WTC11 (cell line): ENCODE results near the gene TAAR2. TPM values are rescaled to one million over a fixed set of nuclear protein-coding genes. Genes with fewer than 3 reads are reported as not detected.

Experiments
- ATAC-seq: fragments of 200-7000 bp; cut with Tn5 transposase; 2 replicates; pipeline ENCODE4 v1.10.0; 2021; ENCODE audit warnings: mild to moderate bottlenecking, moderate library complexity
- CTCF ChIA-PET: fragments of 300-600 bp; sonication (Branson Sonifier 250); formaldehyde crosslinking; loops from one replicate; lab custom pipeline; 2021; ENCODE audit warnings: antibody characterized with exemption; lab: Charles Lee
- POLR2A ChIA-PET: fragments of 350-600 bp; sonication (Branson Sonifier 250); formaldehyde crosslinking; loops from one replicate; lab custom pipeline; 2021; ENCODE audit warnings: antibody characterized with exemption; lab: Charles Lee
- DNase-seq: peaks from one replicate; pipeline ENCODE4 v3.0.0; 2021; ENCODE audit warnings: low spot score
- H3K27ac Mint-ChIP-seq: 2 replicates; pipeline ENCODE4 v1.8.0; 2021; ENCODE audit warnings: mixed read lengths
- H3K27me3 Mint-ChIP-seq: 2 replicates; pipeline ENCODE4 v1.8.0; 2021; ENCODE audit warnings: low read depth, mild to moderate bottlenecking, moderate library complexity, mixed read lengths
- H3K36me3 Mint-ChIP-seq: 2 replicates; pipeline ENCODE4 v1.8.0; 2021; ENCODE audit warnings: mixed read lengths
- H3K4me1 Mint-ChIP-seq: 2 replicates; pipeline ENCODE4 v1.8.0; 2022; ENCODE audit warnings: mixed read lengths
- H3K4me3 Mint-ChIP-seq: 2 replicates; pipeline ENCODE4 v1.8.0; 2021; ENCODE audit warnings: mild to moderate bottlenecking, moderate library complexity, mixed read lengths
- H3K9me3 Mint-ChIP-seq: 2 replicates; pipeline ENCODE4 v1.8.0; 2021; ENCODE audit warnings: mixed read lengths
- E2F1 ChIP-seq: sonication (generic); formaldehyde crosslinking; IDR thresholded peaks from 2 replicates; pipeline ENCODE4 v1.8.0; 2022; ENCODE audit warnings: mild to moderate bottlenecking, missing genetic modification reagents
- E2F4 ChIP-seq: sonication (generic); formaldehyde crosslinking; IDR thresholded peaks from 2 replicates; pipeline ENCODE4 v1.8.1; 2022; ENCODE audit warnings: low read depth, mild to moderate bottlenecking, moderate library complexity, missing genetic modification reagents, borderline replicate concordance
- ETV6 ChIP-seq: sonication (generic); formaldehyde crosslinking; IDR thresholded peaks from 2 replicates; pipeline ENCODE4 v1.8.1; 2022; ENCODE audit warnings: mild to moderate bottlenecking, missing genetic modification reagents
- FOXP1 ChIP-seq: sonication (generic); formaldehyde crosslinking; IDR thresholded peaks from 2 replicates; pipeline ENCODE4 v1.8.0; 2022; ENCODE audit warnings: missing genetic modification reagents, mild to moderate bottlenecking, moderate library complexity, borderline replicate concordance
- JUN ChIP-seq: sonication (generic); formaldehyde crosslinking; IDR thresholded peaks from 2 replicates; pipeline ENCODE4 v1.8.0; 2023; ENCODE audit warnings: mild to moderate bottlenecking, missing genetic modification reagents
- KAT7 ChIP-seq: sonication (generic); formaldehyde crosslinking; IDR thresholded peaks from 2 replicates; pipeline ENCODE4 v1.8.1; 2023; ENCODE audit warnings: missing genetic modification reagents, mild to moderate bottlenecking, borderline replicate concordance
- MAX ChIP-seq: sonication (generic); formaldehyde crosslinking; IDR thresholded peaks from 2 replicates; pipeline ENCODE4 v1.8.0; 2022; ENCODE audit warnings: mild to moderate bottlenecking, missing genetic modification reagents
- MXD4 ChIP-seq: fragments of 250-450 bp; sonication (Bioruptor Pico); IDR thresholded peaks from 2 replicates; pipeline ENCODE4 v1.8.0; 2021; ENCODE audit warnings: mild to moderate bottlenecking, moderate library complexity, borderline replicate concordance
- NR3C1 ChIP-seq: sonication (generic); formaldehyde crosslinking; conservative IDR thresholded peaks from 2 replicates; pipeline ENCODE4 v1.8.1; 2023; ENCODE audit warnings: low read depth, mild to moderate bottlenecking, missing genetic modification reagents
- SMAD3 ChIP-seq: sonication (generic); formaldehyde crosslinking; IDR thresholded peaks from 2 replicates; pipeline ENCODE4 v1.8.0; 2022; ENCODE audit warnings: missing genetic modification reagents, mild to moderate bottlenecking, borderline replicate concordance
- SP1 ChIP-seq: sonication (generic); formaldehyde crosslinking; conservative IDR thresholded peaks from 2 replicates; pipeline ENCODE4 v1.8.1; 2022; ENCODE audit warnings: missing genetic modification reagents
- TEAD1 ChIP-seq: sonication (generic); formaldehyde crosslinking; IDR thresholded peaks from 2 replicates; pipeline ENCODE4 v1.8.0; 2022; ENCODE audit warnings: mild to moderate bottlenecking, missing genetic modification reagents
- ZNF138 ChIP-seq: sonication (generic); formaldehyde crosslinking; conservative IDR thresholded peaks from 2 replicates; pipeline ENCODE4 v1.8.1; 2022; ENCODE audit warnings: mild to moderate bottlenecking, moderate library complexity, missing genetic modification reagents
- ZNF232 ChIP-seq: sonication (generic); formaldehyde crosslinking; IDR thresholded peaks from 2 replicates; pipeline ENCODE4 v1.8.0; 2022; ENCODE audit warnings: mild to moderate bottlenecking, missing genetic modification reagents
- ZNF281 ChIP-seq: sonication (generic); formaldehyde crosslinking; IDR thresholded peaks from 2 replicates; pipeline ENCODE4 v1.8.0; 2023; ENCODE audit warnings: mild to moderate bottlenecking, missing genetic modification reagents
- ZNF512 ChIP-seq: sonication (generic); formaldehyde crosslinking; IDR thresholded peaks from 2 replicates; pipeline ENCODE4 v1.8.1; 2022; ENCODE audit warnings: missing genetic modification reagents, borderline replicate concordance
- total RNA-seq: library from RNA; stranded (reverse); gene quantifications from 3 replicates; pipeline ENCODE4 v1.2.3, GENCODE V29; 2021
- TF ChIP-seq, protein P1 (sequence below): fragments of 250-450 bp; sonication (Bioruptor Pico); IDR thresholded peaks from 2 replicates; pipeline ENCODE4 v1.9.0; 2021; ENCODE audit warnings: mild to moderate bottlenecking
- TF ChIP-seq, protein P2 (sequence below): fragments of 250-450 bp; sonication (Bioruptor Pico); conservative IDR thresholded peaks from 2 replicates; pipeline ENCODE4 v1.9.0; 2021; ENCODE audit warnings: mild to moderate bottlenecking
- TF ChIP-seq, protein P3 (sequence below): sonication (generic); formaldehyde crosslinking; IDR thresholded peaks from 2 replicates; pipeline ENCODE4 v1.8.0; 2022; ENCODE audit warnings: mild to moderate bottlenecking, missing genetic modification reagents

The TAAR2 gene
- total RNA-seq, 1 experiment from 2014 or later, result not detected

DNA sequence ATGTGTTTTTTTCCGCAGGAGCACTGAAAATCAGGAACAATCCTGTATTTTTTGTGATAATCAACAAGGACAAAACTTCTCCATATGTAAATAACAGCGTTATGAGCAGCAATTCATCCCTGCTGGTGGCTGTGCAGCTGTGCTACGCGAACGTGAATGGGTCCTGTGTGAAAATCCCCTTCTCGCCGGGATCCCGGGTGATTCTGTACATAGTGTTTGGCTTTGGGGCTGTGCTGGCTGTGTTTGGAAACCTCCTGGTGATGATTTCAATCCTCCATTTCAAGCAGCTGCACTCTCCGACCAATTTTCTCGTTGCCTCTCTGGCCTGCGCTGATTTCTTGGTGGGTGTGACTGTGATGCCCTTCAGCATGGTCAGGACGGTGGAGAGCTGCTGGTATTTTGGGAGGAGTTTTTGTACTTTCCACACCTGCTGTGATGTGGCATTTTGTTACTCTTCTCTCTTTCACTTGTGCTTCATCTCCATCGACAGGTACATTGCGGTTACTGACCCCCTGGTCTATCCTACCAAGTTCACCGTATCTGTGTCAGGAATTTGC lies 53.8 kb downstream of the TAAR2 start, which contains the start of gene TAAR6 (continued):
- TF ChIP-seq NR3C1 (CRISPR knock-in tag), result no peak

- no peak for TF ChIP-seq E2F1 (CRISPR knock-in tag)
- TF ChIP-seq ZNF232 (CRISPR knock-in tag), result no peak
- TF ChIP-seq SP1 (CRISPR knock-in tag), result no peak
- TF ChIP-seq MXD4 (CRISPR knock-in tag), result no peak
- Mint-ChIP-seq H3K4me1 (peaks cover 38% of the 10 kb centered on the region), H3K9me3 (no peaks in the 10 kb centered on the region), H3K4me3 (no peak overlapping the region), H3K27me3 (no peaks in the 10 kb centered on the region), H3K36me3 (no peaks in the 10 kb centered on the region), H3K27ac (no peak overlapping the region; the same call in 1 of the 2 replicates)
- ATAC-seq (peak; percentile 81), DNase-seq (no peak)
- CTCF ChIA-PET, result no interaction called here
- POLR2A ChIA-PET, result no interaction called here
Observed at GRCh38 chr6:132569170-132569569, 54.9 kb downstream of the TAAR2 start.

DNA sequence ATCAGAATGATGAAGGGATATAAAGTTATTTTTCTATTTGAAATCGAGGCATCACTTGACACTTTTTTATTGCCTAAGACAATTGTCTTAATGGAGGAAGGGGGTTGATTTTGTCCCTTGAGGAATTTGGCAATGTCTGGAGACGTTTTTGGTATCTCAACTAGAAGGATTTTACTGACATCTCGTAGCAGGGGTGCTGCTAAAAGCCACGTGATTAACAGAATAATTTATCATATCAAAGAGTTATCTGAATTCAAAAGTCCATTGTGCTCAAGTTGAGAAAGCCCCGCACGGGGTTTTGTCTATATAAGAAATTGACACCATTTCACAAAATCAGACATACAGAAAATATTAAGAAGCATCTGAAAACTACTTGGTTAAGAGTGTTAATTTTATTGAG lies 55.5 kb downstream of the TAAR2 start:
- no peak for ATAC-seq
- Mint-ChIP-seq H3K4me3 (no peak overlapping the region), H3K27ac (no peak overlapping the region), H3K36me3 (no peaks in the 10 kb centered on the region), H3K4me1 (peaks cover 38% of the 10 kb centered on the region), H3K9me3 (no peaks in the 10 kb centered on the region), H3K27me3 (no peaks in the 10 kb centered on the region)
- CTCF ChIA-PET, result no interaction called here
- DNase-seq, result no peak
- POLR2A ChIA-PET, result no interaction called here
- TF ChIP-seq KAT7 (no peak), TEAD1 (no peak), ZNF138 (CRISPR knock-in tag) (no peak), ETV6 (CRISPR knock-in tag) (no peak), E2F4 (CRISPR knock-in tag) (no peak), ZNF281 (CRISPR knock-in tag) (no peak), MAX (no peak), JUN (CRISPR knock-in tag) (no peak), SMAD3 (CRISPR knock-in tag) (no peak), FOXP1 (CRISPR knock-in tag) (no peak), ZNF512 (CRISPR knock-in tag) (no peak)
- TF ChIP-seq, protein P1, sequence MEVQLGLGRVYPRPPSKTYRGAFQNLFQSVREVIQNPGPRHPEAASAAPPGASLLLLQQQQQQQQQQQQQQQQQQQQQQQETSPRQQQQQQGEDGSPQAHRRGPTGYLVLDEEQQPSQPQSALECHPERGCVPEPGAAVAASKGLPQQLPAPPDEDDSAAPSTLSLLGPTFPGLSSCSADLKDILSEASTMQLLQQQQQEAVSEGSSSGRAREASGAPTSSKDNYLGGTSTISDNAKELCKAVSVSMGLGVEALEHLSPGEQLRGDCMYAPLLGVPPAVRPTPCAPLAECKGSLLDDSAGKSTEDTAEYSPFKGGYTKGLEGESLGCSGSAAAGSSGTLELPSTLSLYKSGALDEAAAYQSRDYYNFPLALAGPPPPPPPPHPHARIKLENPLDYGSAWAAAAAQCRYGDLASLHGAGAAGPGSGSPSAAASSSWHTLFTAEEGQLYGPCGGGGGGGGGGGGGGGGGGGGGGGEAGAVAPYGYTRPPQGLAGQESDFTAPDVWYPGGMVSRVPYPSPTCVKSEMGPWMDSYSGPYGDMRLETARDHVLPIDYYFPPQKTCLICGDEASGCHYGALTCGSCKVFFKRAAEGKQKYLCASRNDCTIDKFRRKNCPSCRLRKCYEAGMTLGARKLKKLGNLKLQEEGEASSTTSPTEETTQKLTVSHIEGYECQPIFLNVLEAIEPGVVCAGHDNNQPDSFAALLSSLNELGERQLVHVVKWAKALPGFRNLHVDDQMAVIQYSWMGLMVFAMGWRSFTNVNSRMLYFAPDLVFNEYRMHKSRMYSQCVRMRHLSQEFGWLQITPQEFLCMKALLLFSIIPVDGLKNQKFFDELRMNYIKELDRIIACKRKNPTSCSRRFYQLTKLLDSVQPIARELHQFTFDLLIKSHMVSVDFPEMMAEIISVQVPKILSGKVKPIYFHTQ, result no peak
- TF ChIP-seq, protein P2, sequence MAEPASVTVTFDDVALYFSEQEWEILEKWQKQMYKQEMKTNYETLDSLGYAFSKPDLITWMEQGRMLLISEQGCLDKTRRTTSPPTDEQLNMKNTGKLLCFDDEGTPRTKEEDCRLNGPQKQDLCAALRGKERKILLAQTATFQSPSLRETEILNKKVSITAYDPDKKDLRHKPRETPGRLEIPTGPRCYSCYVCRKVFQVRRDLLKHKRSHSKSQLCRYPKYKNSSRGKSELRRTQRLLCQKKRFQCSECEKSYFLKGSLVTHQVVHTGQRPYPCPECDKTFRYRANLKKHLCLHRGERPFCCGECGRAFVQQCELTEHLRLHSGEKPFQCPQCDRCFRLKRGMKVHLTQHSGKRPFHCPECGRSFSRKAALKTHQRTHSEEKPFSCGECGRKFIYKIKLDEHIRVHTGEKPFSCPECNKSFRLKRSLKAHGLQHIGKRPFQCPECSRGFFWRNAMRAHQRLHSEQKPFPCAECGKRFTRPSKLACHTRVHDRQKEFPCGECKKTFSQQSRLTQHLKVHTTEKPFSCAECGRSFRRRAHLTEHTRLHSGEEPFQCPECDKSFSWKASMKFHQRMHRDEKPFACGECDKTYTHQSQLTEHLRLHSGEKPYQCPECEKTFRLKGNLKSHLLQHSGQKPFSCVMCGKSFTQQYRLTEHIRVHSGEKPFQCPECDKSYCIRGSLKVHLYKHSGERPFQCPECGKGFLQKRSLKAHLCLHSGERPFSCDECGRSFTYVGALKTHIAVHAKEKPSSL (CRISPR knock-in tag), result no peak
- TF ChIP-seq, protein P3, sequence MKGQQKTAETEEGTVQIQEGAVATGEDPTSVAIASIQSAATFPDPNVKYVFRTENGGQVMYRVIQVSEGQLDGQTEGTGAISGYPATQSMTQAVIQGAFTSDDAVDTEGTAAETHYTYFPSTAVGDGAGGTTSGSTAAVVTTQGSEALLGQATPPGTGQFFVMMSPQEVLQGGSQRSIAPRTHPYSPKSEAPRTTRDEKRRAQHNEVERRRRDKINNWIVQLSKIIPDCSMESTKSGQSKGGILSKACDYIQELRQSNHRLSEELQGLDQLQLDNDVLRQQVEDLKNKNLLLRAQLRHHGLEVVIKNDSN (CRISPR knock-in tag), result no peak
